ENCODE data around the gene WWOX. TPM values are rescaled to one million over a fixed set of nuclear protein-coding genes. Genes with fewer than 3 reads are reported as not detected.

The WWOX gene
- total RNA-seq, 4 donors from 2014 or later, result 12.9 to 53.5 (median 25.6) TPM

- Histone ChIP-seq H3K36me3 (no peaks in the 10 kb centered on the region), H3K4me3 (no peak overlapping the region), H3K4me1 (no peaks in the 10 kb centered on the region), H3K27ac (no peak overlapping the region), H3K9me3 (no peaks in the 10 kb centered on the region), H3K27me3 (no peaks in the 10 kb centered on the region)
- ATAC-seq, result no peak
- WGBS, 2 donors (ENCODE audit: low coverage in 1 of 2), result 67 to 92% methylated on average over 1 to 3 of the region's 3 CpGs
- TF ChIP-seq POLR2A (IDR thresholded peaks at IDR 0.05) (no peak), POLR2AphosphoS5 (IDR thresholded peaks at IDR 0.05) (no peak), EP300 (IDR thresholded peaks at IDR 0.05) (no peak)
- TF ChIP-seq, protein P1, sequence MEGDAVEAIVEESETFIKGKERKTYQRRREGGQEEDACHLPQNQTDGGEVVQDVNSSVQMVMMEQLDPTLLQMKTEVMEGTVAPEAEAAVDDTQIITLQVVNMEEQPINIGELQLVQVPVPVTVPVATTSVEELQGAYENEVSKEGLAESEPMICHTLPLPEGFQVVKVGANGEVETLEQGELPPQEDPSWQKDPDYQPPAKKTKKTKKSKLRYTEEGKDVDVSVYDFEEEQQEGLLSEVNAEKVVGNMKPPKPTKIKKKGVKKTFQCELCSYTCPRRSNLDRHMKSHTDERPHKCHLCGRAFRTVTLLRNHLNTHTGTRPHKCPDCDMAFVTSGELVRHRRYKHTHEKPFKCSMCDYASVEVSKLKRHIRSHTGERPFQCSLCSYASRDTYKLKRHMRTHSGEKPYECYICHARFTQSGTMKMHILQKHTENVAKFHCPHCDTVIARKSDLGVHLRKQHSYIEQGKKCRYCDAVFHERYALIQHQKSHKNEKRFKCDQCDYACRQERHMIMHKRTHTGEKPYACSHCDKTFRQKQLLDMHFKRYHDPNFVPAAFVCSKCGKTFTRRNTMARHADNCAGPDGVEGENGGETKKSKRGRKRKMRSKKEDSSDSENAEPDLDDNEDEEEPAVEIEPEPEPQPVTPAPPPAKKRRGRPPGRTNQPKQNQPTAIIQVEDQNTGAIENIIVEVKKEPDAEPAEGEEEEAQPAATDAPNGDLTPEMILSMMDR (IDR thresholded peaks at IDR 0.05), result no peak
These were observed 227.3 kb downstream of the WWOX start for GRCh38 chr16:78326731-78327130.

- TF ChIP-seq POLR2AphosphoS5 (IDR thresholded peaks at IDR 0.05) (no peak), POLR2A (IDR thresholded peaks at IDR 0.05) (no peak), EP300 (IDR thresholded peaks at IDR 0.05) (no peak)
- TF ChIP-seq, protein P1 (IDR thresholded peaks at IDR 0.05), result no peak
- no peak overlapping the region for H3K4me3 ChIP-seq
- H3K27me3 ChIP-seq, result no peaks in the 10 kb centered on the region
- H3K36me3 ChIP-seq, result no peaks in the 10 kb centered on the region
- no peak for ATAC-seq
- H3K9me3 ChIP-seq, result no peaks in the 10 kb centered on the region
- 76 to 90% methylated on average over 3 of the region's 4 CpGs for WGBS, 2 donors (ENCODE audit: low coverage in 1 of 2)
- no peak overlapping the region for H3K27ac ChIP-seq
- H3K4me1 ChIP-seq, result no peaks in the 10 kb centered on the region
These were observed 232.3 kb downstream of the WWOX start for GRCh38 chr16:78331731-78332130.

GRCh38 chr16:78333808-78334207, 234.4 kb downstream of the WWOX start:
- Histone ChIP-seq H3K27ac (no peak overlapping the region), H3K9me3 (no peaks in the 10 kb centered on the region), H3K27me3 (no peaks in the 10 kb centered on the region), H3K4me3 (no peak overlapping the region), H3K36me3 (no peaks in the 10 kb centered on the region), H3K4me1 (no peaks in the 10 kb centered on the region)
- 68 to 76% methylated on average over 5 of the region's 5 CpGs for WGBS, 2 donors (ENCODE audit: low coverage in 1 of 2)
- TF ChIP-seq POLR2A (IDR thresholded peaks at IDR 0.05) (no peak), EP300 (IDR thresholded peaks at IDR 0.05) (no peak), POLR2AphosphoS5 (IDR thresholded peaks at IDR 0.05) (no peak)
- TF ChIP-seq, protein P1 (IDR thresholded peaks at IDR 0.05), result no peak
- no peak for ATAC-seq

DNA sequence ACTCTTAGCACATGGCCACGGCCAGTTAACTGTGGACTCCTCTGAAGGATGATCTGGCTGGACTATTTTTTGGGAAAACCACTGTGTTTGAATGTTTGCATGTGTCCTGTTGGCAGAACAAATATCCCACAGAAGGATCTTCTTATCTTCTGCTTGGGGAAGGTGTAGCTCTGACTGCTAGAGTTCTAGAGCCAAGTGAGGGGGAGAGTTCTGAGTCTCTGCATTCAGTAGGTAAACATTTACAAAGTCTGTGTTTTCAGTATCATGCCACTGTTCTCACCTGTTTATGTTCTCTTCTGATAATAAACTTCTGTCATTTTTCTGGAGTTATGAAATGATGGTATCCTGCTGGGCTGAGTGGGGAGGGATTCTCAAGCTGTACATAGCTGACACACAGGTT, 241.1 kb downstream of the WWOX start:
- Histone ChIP-seq H3K4me1 (no peaks in the 10 kb centered on the region), H3K9me3 (peaks cover 0 to 18% (median 0%) of the 10 kb centered on the region in 3 donors), H3K36me3 (no peaks in the 10 kb centered on the region), H3K4me3 (no peak overlapping the region), H3K27ac (no peak overlapping the region), H3K27me3 (no peaks in the 10 kb centered on the region)
- TF ChIP-seq POLR2AphosphoS5 (IDR thresholded peaks at IDR 0.05) (no peak), EP300 (IDR thresholded peaks at IDR 0.05) (no peak), POLR2A (IDR thresholded peaks at IDR 0.05) (no peak)
- TF ChIP-seq, protein P1 (IDR thresholded peaks at IDR 0.05), result no peak
- no peak for ATAC-seq
- no CpG with 5 or more reads among the region's 1 CpG for WGBS, 2 donors (ENCODE audit: low coverage in 1 of 2)

DNA sequence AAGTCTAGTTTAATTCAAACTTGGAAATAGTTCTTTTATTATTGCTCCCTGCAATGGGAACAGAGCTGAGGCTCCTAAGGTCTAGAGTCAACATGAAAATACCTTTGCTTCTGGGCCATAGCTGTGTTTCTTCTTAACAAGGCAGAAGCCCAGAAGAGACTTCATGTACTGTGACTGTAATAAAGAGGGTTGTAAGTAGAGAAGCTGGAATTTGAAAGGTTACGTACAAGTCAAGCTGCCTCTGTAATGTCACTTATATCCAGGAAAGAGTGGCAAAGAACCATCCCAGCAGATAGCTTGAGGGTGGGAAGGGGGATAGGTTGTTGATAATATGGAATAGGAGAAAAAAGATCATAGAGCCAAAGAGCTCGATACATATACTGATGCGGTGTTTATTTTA, 248.6 kb downstream of the WWOX start:
- H3K4me1 ChIP-seq, result no peaks in the 10 kb centered on the region
- no peak for ATAC-seq
- no peaks in the 10 kb centered on the region for H3K27me3 ChIP-seq
- H3K27ac ChIP-seq, result no peak overlapping the region
- no peaks in the 10 kb centered on the region for H3K36me3 ChIP-seq
- no peak for TF ChIP-seq POLR2AphosphoS5 (IDR thresholded peaks at IDR 0.05)
- no peak overlapping the region for H3K4me3 ChIP-seq
- no CpG with 5 or more reads among the region's 3 CpGs for WGBS, 2 donors (ENCODE audit: low coverage in 1 of 2)
- H3K9me3 ChIP-seq, result no peaks in the 10 kb centered on the region

All from gastroesophageal sphincter (tissue), 4 donors.